Measurements from ENCODE around the gene CEBPA. TPM values are rescaled to one million over a fixed set of nuclear protein-coding genes. Genes with fewer than 3 reads are reported as not detected.
"Not testable (repeated sequence)": the region's sequence is repeated elsewhere in the genome, so short reads cannot be mapped to it uniquely, and the experiment has no call there.

CEBPA gene
- total RNA-seq, 1 experiment from 2014 or later: 5.9 TPM

DNA sequence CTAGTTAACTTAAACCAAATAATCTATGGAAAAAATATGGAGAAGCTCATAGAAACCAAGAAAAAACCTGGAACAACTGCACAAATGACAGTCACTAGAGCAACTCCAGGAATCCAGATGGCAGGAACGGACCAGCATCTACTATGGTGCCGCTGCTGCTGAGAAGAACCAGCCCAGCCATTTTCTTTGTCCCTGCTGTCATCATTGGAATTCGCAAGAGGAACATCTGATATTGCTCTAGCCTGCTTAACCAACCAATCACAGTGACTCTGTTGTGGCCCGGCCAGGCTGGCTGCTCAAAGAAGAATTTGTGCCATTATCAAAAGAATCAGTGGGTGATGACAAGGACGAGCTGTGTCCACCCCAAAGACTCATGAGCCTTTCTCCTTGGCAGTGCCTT is 33.1 kb upstream of the CEBPA start:
- Histone ChIP-seq H3K27me3 (no peaks in the 10 kb centered on the region), H3K4me3 (no peak overlapping the region), H3K27ac (no peak overlapping the region), H3K4me1 (no peaks in the 10 kb centered on the region), H3K9me3 (replicated peaks) (peaks cover 3% of the 10 kb centered on the region; the same call in 1 of the 2 replicates), H3K36me3 (no peaks in the 10 kb centered on the region)
- no peak for DNase-seq

GRCh38 chr19:33334271-33334670 is 31.9 kb upstream of the CEBPA start:
- Histone ChIP-seq H3K36me3 (no peaks in the 10 kb centered on the region), H3K4me3 (no peak overlapping the region), H3K4me1 (no peaks in the 10 kb centered on the region), H3K27me3 (no peaks in the 10 kb centered on the region), H3K27ac (no peak overlapping the region), H3K9me3 (replicated peaks) (peaks cover 3% of the 10 kb centered on the region; the same call in 1 of the 2 replicates)
- no peak for DNase-seq

- H3K4me3 ChIP-seq: no peak overlapping the region
- no peak overlapping the region for H3K27ac ChIP-seq
- H3K9me3 ChIP-seq (replicated peaks): peaks cover 3% of the 10 kb centered on the region; the same call in 1 of the 2 replicates
Measured at GRCh38 chr19:33333642-33334041, 31.3 kb upstream of the CEBPA start.

GRCh38 chr19:33333151-33333550 is 30.8 kb upstream of the CEBPA start:
- H3K9me3 ChIP-seq (replicated peaks): peaks cover 3% of the 10 kb centered on the region; the same call in 1 of the 2 replicates
- DNase-seq: no peak
- no peaks in the 10 kb centered on the region for H3K4me1 ChIP-seq
- H3K4me3 ChIP-seq: no peak overlapping the region
- no peaks in the 10 kb centered on the region for H3K36me3 ChIP-seq
- H3K27ac ChIP-seq: no peak overlapping the region
- H3K27me3 ChIP-seq: no peaks in the 10 kb centered on the region

More at GRCh38 chr19:33333642-33334041, 31.3 kb upstream of the CEBPA start:
- no peaks in the 10 kb centered on the region for H3K36me3 ChIP-seq
- H3K4me1 ChIP-seq: no peaks in the 10 kb centered on the region
- H3K27me3 ChIP-seq: no peaks in the 10 kb centered on the region
- DNase-seq: no peak

DNA sequence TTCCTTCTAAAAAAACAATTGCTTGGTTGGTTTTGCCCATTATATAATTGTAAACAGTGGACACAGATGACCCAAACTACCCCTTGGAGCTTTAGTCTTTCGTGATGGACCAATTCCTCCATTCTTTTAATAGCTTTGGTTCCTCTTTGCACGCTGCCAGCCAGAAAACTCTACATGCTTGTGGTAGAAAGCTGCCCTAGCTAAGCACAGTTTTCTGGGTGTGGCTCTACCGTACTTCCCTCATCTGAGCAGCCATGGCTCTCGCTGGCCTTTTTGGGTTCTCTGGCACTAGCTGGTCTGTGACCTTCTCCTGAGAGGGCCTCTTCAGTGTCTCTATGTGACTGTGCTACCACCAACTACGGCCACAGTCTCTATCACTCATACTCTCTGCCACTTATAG is 29.9 kb upstream of the CEBPA start:
- H3K27ac ChIP-seq: no peak overlapping the region
- no peaks in the 10 kb centered on the region for H3K4me1 ChIP-seq
- H3K27me3 ChIP-seq: no peaks in the 10 kb centered on the region
- peaks cover 3% of the 10 kb centered on the region; the same call in 1 of the 2 replicates for H3K9me3 ChIP-seq (replicated peaks)
- no peaks in the 10 kb centered on the region for H3K36me3 ChIP-seq
- DNase-seq: no peak
- H3K4me3 ChIP-seq: no peak overlapping the region

GRCh38 chr19:33329736-33330135 is 27.4 kb upstream of the CEBPA start:
- Histone ChIP-seq H3K4me1 (no peaks in the 10 kb centered on the region), H3K27ac (no peak overlapping the region), H3K4me3 (no peak overlapping the region), H3K36me3 (no peaks in the 10 kb centered on the region), H3K9me3 (replicated peaks) (peaks cover 3% of the 10 kb centered on the region; the same call in 1 of the 2 replicates), H3K27me3 (no peaks in the 10 kb centered on the region)
- DNase-seq: no peak

- no peak overlapping the region for H3K27ac ChIP-seq
- no peaks in the 10 kb centered on the region for H3K36me3 ChIP-seq
- no peak overlapping the region for H3K4me3 ChIP-seq
- H3K4me1 ChIP-seq: no peaks in the 10 kb centered on the region
- no peak for DNase-seq
- no peaks in the 10 kb centered on the region for H3K27me3 ChIP-seq
- peaks cover 3% of the 10 kb centered on the region; the same call in 1 of the 2 replicates for H3K9me3 ChIP-seq (replicated peaks)
Measured at GRCh38 chr19:33329060-33329459, 26.7 kb upstream of the CEBPA start.

GRCh38 chr19:33325920-33326319 is 23.6 kb upstream of the CEBPA start:
- Histone ChIP-seq H3K9me3 (replicated peaks) (peaks cover 4% of the 10 kb centered on the region; the same call in 1 of the 2 replicates), H3K4me3 (no peak overlapping the region), H3K4me1 (no peaks in the 10 kb centered on the region), H3K27me3 (no peaks in the 10 kb centered on the region), H3K27ac (no peak overlapping the region), H3K36me3 (no peaks in the 10 kb centered on the region)
- no peak for DNase-seq

- H3K27ac ChIP-seq: no peak overlapping the region
- H3K36me3 ChIP-seq: no peaks in the 10 kb centered on the region
- no peak overlapping the region for H3K4me3 ChIP-seq
- DNase-seq: no peak
- H3K4me1 ChIP-seq: no peaks in the 10 kb centered on the region
- H3K27me3 ChIP-seq: no peaks in the 10 kb centered on the region
- peaks cover 4% of the 10 kb centered on the region; the same call in 1 of the 2 replicates for H3K9me3 ChIP-seq (replicated peaks)
Measured at GRCh38 chr19:33324628-33325027, 22.3 kb upstream of the CEBPA start.

GRCh38 chr19:33323093-33323820 is 20.9 kb upstream of the CEBPA start:
- Histone ChIP-seq H3K4me3 (no peak overlapping the region), H3K27ac (no peak overlapping the region)

DNA sequence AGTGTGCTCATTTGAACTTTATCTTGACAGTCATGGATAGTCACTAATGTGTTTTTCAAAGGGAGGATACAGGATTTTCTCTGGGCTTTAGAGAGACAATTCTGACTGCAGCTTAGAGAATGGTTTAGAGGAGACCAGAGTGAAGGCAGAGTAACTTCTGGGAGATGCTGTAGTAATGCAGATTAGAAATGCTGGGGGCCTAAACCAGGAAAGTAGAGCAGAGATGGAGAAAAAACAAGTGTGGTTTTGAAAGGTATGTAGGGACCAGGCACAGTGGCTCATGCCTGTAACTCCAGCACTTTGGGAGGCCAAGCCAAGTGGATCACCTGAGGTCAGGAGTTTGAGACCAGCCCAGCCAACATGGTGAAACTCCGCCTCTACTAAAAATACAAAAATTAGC is 18.3 kb upstream of the CEBPA start:
- Histone ChIP-seq H3K4me3 (no peak overlapping the region), H3K27ac (no peak overlapping the region), H3K9me3 (replicated peaks) (peaks cover 4% of the 10 kb centered on the region; the same call in 1 of the 2 replicates), H3K4me1 (no peaks in the 10 kb centered on the region), H3K36me3 (no peaks in the 10 kb centered on the region), H3K27me3 (no peaks in the 10 kb centered on the region)
- DNase-seq: no peak

More at GRCh38 chr19:33323093-33323820, 20.9 kb upstream of the CEBPA start:
- DNase-seq: no peak
- Histone ChIP-seq H3K27me3 (no peaks in the 10 kb centered on the region), H3K36me3 (no peaks in the 10 kb centered on the region), H3K9me3 (replicated peaks) (peaks cover 4% of the 10 kb centered on the region; the same call in 1 of the 2 replicates), H3K4me1 (no peaks in the 10 kb centered on the region)

- H3K36me3 ChIP-seq, DNase-seq, H3K4me3 ChIP-seq: not testable (repeated sequence)
Measured at GRCh38 chr19:33317991-33318390, 15.7 kb upstream of the CEBPA start.

DNA sequence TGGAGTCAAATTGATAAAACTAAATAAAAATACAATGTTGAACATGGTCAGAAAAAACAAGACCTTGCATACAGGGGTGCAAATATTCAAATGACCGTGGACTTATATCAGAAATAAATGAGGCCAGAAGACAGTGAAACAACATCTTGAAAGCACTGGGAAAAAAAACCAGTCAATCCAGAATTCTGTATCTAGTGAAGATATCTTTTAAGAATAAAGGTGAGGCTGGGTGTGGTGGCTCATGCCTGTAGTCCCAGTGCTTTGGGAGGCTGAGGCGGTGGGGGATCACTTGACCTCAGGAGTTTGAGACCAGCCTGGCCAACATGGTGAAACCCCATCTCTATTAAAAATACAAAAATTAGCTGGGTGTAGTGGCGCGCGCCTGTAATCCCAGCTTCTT is 15.2 kb upstream of the CEBPA start:
- H3K36me3 ChIP-seq: no peaks in the 10 kb centered on the region
- no peaks in the 10 kb centered on the region for H3K9me3 ChIP-seq (replicated peaks)
- H3K27ac ChIP-seq: no peak overlapping the region
- DNase-seq: no peak
- no peaks in the 10 kb centered on the region for H3K4me1 ChIP-seq
- H3K27me3 ChIP-seq: no peaks in the 10 kb centered on the region
- no peak overlapping the region for H3K4me3 ChIP-seq

More at GRCh38 chr19:33317991-33318390, 15.7 kb upstream of the CEBPA start:
- not testable (repeated sequence) for H3K4me1 ChIP-seq; H3K27ac ChIP-seq; H3K27me3 ChIP-seq; H3K9me3 ChIP-seq (replicated peaks)

GRCh38 chr19:33316541-33317264 is 14.4 kb upstream of the CEBPA start:
- Histone ChIP-seq H3K27me3 (no peaks in the 10 kb centered on the region), H3K36me3 (no peaks in the 10 kb centered on the region), H3K4me1 (no peaks in the 10 kb centered on the region), H3K9me3 (replicated peaks) (no peaks in the 10 kb centered on the region), H3K27ac (no peak overlapping the region), H3K4me3 (no peak overlapping the region)
- no peak for DNase-seq

DNA sequence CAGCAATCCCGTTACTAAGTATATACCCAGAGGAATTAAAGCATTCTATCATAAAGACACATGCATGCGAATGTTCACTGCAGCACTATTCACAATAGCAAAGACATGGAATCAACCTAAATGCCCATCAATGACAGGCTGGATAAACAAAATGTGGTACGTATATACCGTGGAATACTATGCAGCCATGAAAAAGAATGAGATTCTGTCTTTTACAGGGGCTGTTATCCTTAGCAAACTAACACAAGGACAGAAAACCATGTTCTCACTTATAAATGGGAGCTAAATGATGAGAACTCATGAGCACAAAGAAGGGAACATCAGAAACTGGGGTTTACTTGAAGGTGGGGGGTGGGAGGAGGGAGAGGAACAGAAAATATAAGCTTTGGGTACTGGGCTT is 10.5 kb upstream of the CEBPA start:
- not testable (repeated sequence) for H3K27ac ChIP-seq; H3K4me1 ChIP-seq; H3K27me3 ChIP-seq; H3K36me3 ChIP-seq; H3K4me3 ChIP-seq; DNase-seq; H3K9me3 ChIP-seq (replicated peaks)

Data from SJCRH30 (cell line).